ENCODE data around the gene KLHL7.

KLHL7 gene

DNA sequence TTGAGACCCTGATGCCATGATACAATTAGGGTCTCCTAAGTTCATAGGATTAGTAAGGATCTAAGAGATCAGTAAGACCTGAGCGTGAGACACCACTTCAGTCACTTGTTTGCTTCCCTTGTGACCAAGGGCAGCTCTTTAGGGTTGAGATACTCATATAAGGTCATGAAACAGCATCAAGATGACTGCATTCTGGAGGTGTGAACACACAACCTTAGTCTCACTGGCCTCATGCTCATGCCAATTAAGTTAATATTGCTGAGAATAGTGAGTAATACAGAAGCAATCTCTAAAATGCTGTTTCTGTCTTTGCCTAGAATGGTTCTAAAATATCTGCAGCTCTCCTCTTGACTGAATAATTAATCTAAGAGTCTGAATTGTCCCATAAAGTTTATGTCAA, 39.6 kb upstream of the KLHL7 start:
- TF ChIP-seq, protein P1, sequence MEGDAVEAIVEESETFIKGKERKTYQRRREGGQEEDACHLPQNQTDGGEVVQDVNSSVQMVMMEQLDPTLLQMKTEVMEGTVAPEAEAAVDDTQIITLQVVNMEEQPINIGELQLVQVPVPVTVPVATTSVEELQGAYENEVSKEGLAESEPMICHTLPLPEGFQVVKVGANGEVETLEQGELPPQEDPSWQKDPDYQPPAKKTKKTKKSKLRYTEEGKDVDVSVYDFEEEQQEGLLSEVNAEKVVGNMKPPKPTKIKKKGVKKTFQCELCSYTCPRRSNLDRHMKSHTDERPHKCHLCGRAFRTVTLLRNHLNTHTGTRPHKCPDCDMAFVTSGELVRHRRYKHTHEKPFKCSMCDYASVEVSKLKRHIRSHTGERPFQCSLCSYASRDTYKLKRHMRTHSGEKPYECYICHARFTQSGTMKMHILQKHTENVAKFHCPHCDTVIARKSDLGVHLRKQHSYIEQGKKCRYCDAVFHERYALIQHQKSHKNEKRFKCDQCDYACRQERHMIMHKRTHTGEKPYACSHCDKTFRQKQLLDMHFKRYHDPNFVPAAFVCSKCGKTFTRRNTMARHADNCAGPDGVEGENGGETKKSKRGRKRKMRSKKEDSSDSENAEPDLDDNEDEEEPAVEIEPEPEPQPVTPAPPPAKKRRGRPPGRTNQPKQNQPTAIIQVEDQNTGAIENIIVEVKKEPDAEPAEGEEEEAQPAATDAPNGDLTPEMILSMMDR (IDR thresholded peaks at IDR 0.05): no peak
- no peak overlapping the region for H3K27ac ChIP-seq

DNA sequence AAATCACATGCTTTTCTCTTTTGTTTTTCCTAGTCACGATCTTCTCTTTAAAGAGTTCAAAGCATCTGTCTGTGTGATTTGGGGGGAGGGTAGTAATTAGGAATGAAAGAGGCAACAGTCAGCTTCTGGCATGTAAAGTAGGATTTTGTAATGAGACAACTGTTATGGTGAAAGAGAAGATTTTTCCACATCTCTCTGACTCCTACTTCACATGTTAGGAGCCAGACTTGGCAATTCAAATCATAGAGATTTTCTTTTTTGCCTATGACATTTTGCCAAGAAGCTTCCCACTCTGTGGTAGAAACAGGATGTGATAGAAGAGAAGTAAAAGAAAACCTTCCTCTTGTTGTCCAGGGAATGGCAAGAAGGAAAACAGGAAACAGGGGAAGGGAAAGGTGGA, 38.3 kb upstream of the KLHL7 start:
- Histone ChIP-seq H3K36me3 (ENCODE audit: control insufficient read depth, insufficient read depth, low read length) (no peaks in the 10 kb centered on the region), H3K27me3 (ENCODE audit: control insufficient read depth, insufficient read depth, low read length) (no peaks in the 10 kb centered on the region), H3K9me3 (ENCODE audit: control insufficient read depth, low read length) (no peaks in the 10 kb centered on the region), H3K27ac (no peak overlapping the region), H3K9ac (no peak overlapping the region), H2AFZ (no peak overlapping the region), H3K4me1 (no peaks in the 10 kb centered on the region), H3K79me2 (no peaks in the 10 kb centered on the region), H3K4me2 (ENCODE audit: low read length) (no peak overlapping the region), H3K4me3 (ENCODE audit: low read depth, low read length) (no peak overlapping the region)
- TF ChIP-seq, protein P1 (IDR thresholded peaks at IDR 0.05): no peak

More for the DNA sequence above, 39.6 kb upstream of the KLHL7 start:
- H3K9me3 ChIP-seq (ENCODE audit: control insufficient read depth, low read length): no peaks in the 10 kb centered on the region
- H3K4me2 ChIP-seq (ENCODE audit: low read length): no peak overlapping the region
- no peak overlapping the region for H2AFZ ChIP-seq
- H3K4me3 ChIP-seq (ENCODE audit: low read depth, low read length): no peak overlapping the region
- no peaks in the 10 kb centered on the region for H3K27me3 ChIP-seq (ENCODE audit: control insufficient read depth, insufficient read depth, low read length)
- H3K79me2 ChIP-seq: no peaks in the 10 kb centered on the region
- no peak overlapping the region for H3K9ac ChIP-seq
- H3K36me3 ChIP-seq (ENCODE audit: control insufficient read depth, insufficient read depth, low read length): no peaks in the 10 kb centered on the region
- no peaks in the 10 kb centered on the region for H3K4me1 ChIP-seq

DNA sequence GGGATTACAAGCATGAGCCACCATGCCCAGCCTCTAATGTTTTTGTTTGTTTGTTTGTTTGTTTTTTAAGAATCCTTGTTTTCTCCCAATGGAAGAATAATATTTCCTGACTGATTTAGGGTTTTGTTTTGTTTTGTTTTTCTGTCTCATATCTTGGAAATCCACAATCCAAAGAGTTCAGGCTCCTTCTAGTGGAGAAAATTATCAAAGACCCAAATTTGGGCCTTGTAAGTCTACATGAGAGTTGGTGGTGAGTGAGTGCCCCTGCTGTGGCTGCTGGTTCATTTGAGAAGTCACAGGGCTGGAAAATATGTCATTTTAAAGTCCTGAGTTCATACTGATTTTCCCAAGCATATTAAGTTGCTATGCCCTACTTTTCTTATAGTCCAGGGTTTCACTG, 33.5 kb upstream of the KLHL7 start:
- Histone ChIP-seq H3K79me2 (no peaks in the 10 kb centered on the region), H3K27me3 (ENCODE audit: control insufficient read depth, insufficient read depth, low read length) (no peaks in the 10 kb centered on the region), H3K4me2 (ENCODE audit: low read length) (no peak overlapping the region), H3K27ac (no peak overlapping the region), H3K36me3 (ENCODE audit: control insufficient read depth, insufficient read depth, low read length) (no peaks in the 10 kb centered on the region), H3K4me1 (no peaks in the 10 kb centered on the region), H2AFZ (no peak overlapping the region), H3K9me3 (ENCODE audit: control insufficient read depth, low read length) (no peaks in the 10 kb centered on the region), H3K4me3 (ENCODE audit: low read depth, low read length) (no peak overlapping the region), H3K9ac (no peak overlapping the region)
- TF ChIP-seq, protein P1 (IDR thresholded peaks at IDR 0.05): no peak

DNA sequence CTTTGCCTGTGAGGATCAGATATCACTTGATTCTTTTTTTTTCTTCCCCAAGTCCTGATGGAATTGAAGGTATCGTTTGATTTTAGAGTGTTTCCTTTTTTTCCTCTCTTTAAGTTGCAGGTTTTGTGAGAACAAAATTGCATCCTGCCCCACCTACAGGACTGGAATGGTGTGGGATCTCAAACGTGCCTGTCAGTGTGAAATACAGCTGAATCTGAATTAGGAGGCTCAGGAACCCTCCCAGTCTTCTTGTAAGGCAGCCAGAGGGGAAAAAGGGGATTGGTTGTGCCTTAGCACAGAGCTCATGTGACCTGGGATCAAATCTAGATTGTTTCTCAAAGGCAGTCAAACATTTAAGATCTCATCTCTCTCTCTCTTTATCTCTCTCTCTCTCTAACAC, 32.7 kb upstream of the KLHL7 start:
- Histone ChIP-seq H3K9me3 (ENCODE audit: control insufficient read depth, low read length) (no peaks in the 10 kb centered on the region), H3K9ac (no peak overlapping the region), H3K4me3 (ENCODE audit: low read depth, low read length) (no peak overlapping the region), H3K27me3 (ENCODE audit: control insufficient read depth, insufficient read depth, low read length) (no peaks in the 10 kb centered on the region), H3K79me2 (no peaks in the 10 kb centered on the region), H3K27ac (no peak overlapping the region), H3K36me3 (ENCODE audit: control insufficient read depth, insufficient read depth, low read length) (no peaks in the 10 kb centered on the region), H2AFZ (peak overlapping the region; percentile 51), H3K4me2 (ENCODE audit: low read length) (no peak overlapping the region), H3K4me1 (no peaks in the 10 kb centered on the region)
- TF ChIP-seq, protein P1 (IDR thresholded peaks at IDR 0.05): no peak

DNA sequence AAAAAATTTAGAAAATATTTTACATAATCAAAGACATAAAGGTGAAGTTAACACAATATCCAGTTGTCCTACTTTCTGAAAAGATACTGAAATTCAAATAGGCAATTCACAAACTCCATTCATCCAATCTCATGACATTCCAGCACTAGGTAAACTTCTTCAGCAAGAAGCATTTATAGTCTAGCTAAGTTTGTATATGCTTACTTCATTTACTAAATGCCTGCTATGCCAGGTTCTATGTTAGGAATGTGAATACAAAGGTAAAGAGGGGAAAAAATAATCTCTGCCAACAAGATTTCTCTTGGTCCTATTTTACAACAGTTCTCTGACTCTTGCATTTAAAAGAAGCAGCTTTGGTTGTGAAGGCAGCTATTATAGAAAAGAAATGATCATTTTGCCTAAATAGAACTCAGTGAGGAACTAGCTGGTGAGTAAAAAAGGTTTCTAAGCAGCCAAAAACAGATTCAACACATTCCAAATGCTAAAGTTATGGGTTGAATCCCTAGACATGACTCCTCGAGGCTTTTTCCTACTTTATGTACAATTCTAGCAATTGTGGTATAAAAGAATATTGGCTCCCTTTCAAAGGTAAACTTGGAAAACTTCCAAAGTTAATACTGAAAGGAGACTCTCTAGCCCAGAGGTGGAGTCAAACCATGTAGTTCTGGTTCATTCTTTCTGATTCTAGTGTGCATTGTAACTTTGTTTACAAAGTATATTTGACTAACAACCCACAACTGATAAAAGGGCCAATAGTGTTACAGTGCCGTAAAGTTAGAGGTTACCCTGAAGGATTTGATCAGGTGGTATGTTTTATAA, 30.9 kb upstream of the KLHL7 start:
- Histone ChIP-seq H3K9ac (no peak overlapping the region), H3K27ac (no peak overlapping the region), H3K27me3 (ENCODE audit: control insufficient read depth, insufficient read depth, low read length) (no peaks in the 10 kb centered on the region), H3K4me2 (ENCODE audit: low read length) (no peak overlapping the region), H3K79me2 (no peaks in the 10 kb centered on the region), H3K4me1 (no peaks in the 10 kb centered on the region), H3K36me3 (ENCODE audit: control insufficient read depth, insufficient read depth, low read length) (no peaks in the 10 kb centered on the region), H3K4me3 (ENCODE audit: low read depth, low read length) (no peak overlapping the region), H2AFZ (peak overlapping the region; percentile 13), H3K9me3 (ENCODE audit: control insufficient read depth, low read length) (no peaks in the 10 kb centered on the region)
- TF ChIP-seq, protein P1 (IDR thresholded peaks at IDR 0.05): no peak
